HG02973 (cell line): ENCODE measurements around the gene KLHL10.

Experiments used
- ATAC-seq: cut with Tn5 transposase; IDR thresholded peaks from one replicate; pipeline ENCODE4 v1.9.1; 2021; ENCODE audit warnings: moderate library complexity; ENCODE audit not compliant: unreplicated experiment

The KLHL10 gene

GRCh38 chr17:41892021-41892376 is 54.4 kb downstream of the KLHL10 start:
- ATAC-seq: no peak

- ATAC-seq: no peak
Observed at GRCh38 chr17:41893384-41893783, 55.8 kb downstream of the KLHL10 start.

- ATAC-seq: no peak
Observed at GRCh38 chr17:41894791-41895331, 57.2 kb downstream of the KLHL10 start.

- no peak for ATAC-seq
Observed at GRCh38 chr17:41895617-41896016, 58.0 kb downstream of the KLHL10 start.

GRCh38 chr17:41896726-41897125 is 59.1 kb downstream of the KLHL10 start:
- ATAC-seq: no peak
